Measurements from ENCODE around the gene CBLN4.

CBLN4 gene

DNA sequence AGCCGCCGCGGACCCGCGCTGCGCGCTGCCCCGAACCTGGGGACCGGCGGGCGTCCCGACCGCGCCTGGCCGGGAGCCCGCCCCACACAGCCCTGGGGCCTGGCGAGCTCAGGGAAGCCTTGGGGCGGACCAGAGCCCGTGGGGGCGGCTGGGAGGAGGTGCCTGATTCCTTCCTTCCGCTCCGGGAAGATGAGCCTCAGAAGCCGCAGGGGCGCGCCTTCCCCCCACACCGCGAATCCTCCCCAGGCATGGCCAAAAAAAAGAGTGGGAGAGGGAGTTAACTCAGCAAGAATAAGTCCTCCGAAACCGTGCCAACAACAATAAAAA, at the start of gene CBLN4:
Gene CBLN4 (minus strand): TSS at position 131 of the 327 bp plus-strand sequence. CDS start 1,348 bp downstream, outside the sequence.
- no peak for DNase-seq

DNA sequence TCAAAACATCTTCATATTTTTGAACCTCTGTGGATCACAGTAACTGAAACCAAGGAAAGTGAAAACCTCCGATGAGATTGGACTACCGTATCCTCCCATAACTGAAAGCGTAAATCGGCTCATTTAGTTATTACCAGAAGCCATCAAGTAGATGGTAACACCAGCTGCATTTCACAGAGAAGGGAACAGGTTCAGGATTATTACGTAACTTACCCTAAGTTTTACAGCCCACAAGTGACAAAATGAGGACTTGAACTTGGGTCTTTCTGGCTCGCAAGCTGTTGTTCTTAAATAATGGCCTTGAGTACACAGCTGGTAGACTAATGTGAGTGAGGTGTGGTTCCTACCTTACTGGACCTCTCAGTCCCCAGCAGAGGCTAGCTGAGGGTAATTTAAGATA, 37.9 kb upstream of the CBLN4 start:
- DNase-seq, result no peak

DNA sequence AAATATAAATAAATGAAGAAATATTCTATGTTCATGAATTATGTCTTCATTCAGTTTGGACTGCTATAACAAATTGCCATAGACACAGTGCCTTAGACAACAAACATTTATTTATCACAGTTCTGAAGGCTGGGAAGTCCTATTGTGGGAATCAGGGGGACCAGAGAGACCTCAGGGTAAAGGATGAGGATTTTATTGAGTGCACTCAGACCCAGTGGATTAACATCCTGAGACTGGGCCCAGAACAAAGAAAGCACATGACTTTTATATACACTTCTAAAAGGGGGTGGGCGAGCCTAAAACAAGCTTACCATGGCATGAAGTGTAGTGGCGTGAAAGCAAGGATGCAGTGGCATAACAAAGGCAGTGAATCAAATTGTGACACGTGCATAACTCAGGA, 26.9 kb upstream of the CBLN4 start:
- no peak for DNase-seq

DNA sequence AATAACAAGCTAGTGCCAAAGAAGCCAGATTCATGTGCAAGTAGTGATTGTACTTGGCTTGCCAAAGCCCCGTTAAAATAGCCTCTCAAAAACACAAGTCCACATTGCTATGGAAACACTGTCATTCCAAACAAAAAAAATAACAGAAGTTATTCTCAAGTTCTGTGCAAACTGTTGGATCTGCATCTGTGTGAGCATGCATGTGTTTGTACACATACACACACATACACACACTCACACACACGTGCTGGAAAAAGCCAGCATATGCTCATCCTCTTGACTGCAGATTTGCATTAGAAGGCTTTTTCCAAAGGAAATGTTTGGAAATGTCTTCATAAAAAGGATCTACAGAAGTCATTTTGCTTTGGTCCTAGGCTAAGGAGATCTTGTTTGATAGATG, 13.4 kb upstream of the CBLN4 start:
- no peak for DNase-seq

DNA sequence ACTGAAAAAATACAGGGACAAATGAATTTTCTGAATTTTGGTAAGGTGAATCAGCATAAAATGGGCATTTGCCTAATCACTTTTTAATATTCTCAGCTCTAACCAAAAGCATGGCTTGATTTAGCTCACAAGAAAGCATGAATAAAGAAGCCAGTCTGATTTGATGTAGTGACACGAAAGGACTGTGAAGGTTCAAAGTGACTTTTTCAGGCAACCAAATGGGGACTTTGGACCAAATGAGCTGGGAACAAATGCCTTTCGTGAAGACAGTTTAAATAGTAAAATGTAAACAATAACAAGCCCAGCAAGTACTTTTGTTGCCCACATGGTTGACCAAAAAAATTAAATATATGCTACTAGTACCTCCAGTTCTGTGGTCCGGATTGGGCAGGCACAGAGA, 12.9 kb upstream of the CBLN4 start:
- no peak for DNase-seq

DNA sequence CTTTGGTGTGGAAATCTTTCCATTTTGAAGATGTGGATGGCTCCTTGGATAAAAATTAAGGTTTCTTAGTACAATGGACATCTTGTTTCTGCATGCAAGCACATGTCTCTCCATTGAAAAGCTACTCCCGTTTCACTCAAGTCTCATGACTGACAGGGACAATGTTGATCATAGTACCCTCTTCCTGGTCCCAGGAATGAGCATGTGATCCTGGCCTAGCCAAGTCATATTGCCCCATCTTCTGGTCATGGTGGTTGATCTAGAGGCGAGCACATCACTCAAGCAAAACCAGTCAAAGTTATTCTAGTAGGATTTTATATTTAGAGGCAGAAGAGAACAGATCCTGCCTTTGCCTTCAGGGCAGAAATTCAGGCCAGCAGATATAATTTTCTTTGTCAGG, 12.2 kb upstream of the CBLN4 start:
- DNase-seq, result no peak

DNA sequence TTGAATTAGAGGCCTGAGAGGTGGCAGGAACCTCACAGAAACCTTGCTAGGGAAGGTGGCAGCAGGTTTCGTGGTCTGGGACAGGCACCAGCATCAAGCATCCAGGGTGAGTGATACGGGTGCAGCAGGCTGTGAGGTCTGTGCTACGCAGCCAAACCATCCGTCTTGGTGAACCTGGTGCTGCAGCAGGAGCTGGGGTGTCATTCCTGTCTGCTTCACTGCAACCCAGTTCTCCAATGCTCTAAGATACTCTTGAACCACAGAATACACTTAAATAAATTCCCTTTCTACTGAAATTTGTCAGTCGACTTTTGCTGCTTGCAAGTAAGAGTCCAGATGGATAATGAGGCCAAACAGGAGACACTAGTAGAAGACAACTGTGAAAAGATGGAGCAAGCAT, 9.7 kb upstream of the CBLN4 start:
- no peak for DNase-seq

DNA sequence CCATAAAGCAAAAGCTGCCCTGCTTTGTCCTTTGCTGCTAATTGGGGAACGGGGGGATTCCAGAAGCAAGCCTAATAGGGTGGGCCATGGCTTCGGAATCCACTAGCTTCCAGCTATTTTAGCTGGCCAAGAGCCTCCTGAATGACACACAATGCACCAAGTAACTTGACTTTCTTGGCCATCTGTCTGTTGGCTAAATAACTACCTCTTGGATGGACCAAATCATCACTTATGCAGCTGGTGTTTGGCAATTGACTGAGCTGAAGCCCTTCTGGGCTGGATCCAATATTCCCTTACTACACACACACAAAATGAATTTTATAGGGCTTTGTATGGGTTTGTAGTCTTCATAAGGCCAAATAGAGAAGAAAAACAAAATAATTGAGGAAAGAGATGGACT, 8.8 kb upstream of the CBLN4 start:
- no peak for DNase-seq

DNA sequence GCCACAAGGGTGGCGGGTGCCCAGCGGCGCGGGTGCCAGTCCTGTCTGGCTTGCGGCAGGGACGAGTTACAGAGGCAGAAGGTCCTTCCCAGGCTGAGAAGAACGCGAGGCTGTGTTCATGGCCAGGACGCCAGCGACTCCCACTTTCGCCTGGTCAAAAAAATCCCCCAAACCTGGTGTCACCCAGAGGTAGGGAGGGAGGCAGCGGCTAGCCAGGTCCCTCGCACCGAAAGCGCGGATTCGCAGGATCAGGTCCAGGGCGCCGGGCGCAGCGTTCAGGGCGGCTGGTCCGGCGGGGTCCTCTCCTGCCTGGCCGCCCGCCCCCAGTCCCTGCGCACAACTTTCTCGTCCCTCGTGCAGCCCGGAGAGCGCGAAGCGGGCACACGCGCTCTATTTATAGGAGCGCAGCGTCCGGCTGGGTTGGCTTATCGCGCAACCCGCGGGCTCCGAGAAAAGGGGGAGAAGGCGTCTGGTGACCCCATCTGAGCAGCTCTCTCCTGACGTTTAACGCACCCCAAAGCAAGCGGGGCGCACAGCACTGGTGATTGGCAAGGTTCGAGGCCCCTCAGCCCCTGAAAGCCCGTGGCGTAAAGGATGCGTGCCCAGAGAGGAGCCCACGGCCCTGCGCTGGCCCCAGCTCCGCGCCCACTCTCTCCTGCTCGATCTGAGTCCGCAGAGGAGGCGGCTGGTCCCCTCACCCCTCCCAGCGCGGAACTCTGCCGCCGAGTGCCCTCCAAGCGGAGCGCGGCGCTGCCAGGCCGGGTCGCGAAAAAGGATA, 519 bp downstream of the CBLN4 start:
- DNase-seq, result no peak

DNA sequence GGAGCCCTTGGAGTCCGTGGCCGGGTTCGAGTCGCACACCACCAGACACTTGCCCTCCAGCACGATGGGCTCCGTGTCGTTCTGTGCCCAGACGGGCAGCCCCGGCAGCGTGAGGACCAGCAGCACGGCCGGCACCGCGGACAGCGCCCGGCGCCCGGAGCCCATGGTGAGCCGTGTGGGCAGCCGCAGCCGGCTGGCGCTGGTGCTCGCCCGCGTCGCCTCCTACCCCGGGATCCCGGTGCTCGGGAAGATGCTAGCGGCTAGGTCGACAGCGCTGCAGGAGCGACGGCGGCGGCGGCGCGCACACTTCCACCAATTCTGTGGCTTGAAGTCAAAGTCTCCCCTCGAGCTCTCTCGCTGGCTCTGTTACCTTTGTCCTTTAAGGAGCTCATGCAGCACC, 1.3 kb downstream of the CBLN4 start:
- no peak for DNase-seq

DNA sequence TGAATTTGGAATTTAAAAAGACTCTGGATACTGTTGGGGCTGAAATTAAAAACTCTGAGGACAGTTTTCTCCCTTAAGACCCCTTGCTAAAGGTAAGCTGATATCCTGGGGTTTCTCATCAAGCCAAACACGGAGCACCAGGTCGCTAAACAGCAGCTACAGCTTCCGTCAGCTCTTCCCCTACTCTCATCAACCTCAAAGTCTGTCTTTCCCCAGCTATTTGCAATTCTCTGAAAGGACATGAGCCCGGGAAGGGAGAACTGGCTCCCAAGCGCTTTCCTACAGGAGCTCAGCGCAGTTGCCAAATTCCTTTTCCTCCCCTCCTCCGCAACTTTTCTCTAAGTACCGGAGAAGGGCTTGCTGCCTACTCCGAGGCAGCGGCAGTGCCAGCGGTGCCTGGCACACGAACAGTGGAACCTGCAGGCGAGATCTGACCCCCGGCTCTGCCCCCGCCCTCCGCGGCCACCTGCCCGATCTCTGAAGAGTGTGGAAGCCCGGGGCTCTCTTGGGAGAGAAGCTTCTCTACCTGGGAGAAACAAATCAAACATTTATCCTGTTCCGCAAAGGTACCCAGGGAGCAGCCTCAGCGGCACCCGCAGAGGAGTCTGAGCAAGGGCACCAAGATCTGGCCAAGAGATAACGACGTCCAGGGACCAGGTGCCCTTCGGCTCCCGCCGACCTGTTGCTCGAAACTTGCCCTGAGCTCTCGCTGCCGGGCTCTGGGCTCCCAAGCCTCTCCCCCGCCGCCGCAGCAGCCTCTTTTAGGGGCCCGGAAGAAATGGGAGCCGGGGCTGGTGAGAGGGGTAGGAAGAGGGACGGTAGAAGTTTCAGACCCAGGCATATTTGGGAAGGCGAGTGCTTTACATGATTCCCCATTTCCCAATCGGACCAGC, 2.2 kb downstream of the CBLN4 start:
- no peak for DNase-seq

DNA sequence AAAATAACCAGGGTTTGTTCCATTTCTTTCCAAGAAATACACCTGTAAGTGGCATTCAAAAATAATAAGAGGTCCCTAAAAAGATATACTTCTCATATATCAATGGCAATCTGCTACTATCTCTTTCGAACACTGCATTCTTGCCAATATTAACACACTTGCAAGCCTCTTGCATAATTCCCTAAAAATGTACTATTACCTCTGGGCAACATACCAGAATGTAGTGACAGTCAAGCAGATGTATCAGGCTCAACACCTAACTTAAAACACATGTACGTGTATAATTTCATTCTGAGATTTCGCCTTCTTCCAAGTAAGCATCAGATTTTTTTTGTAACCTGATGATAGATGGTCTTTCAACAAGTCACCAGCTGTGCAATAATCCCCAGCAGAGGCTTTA, 3.4 kb downstream of the CBLN4 start:
- no peak for DNase-seq

DNA sequence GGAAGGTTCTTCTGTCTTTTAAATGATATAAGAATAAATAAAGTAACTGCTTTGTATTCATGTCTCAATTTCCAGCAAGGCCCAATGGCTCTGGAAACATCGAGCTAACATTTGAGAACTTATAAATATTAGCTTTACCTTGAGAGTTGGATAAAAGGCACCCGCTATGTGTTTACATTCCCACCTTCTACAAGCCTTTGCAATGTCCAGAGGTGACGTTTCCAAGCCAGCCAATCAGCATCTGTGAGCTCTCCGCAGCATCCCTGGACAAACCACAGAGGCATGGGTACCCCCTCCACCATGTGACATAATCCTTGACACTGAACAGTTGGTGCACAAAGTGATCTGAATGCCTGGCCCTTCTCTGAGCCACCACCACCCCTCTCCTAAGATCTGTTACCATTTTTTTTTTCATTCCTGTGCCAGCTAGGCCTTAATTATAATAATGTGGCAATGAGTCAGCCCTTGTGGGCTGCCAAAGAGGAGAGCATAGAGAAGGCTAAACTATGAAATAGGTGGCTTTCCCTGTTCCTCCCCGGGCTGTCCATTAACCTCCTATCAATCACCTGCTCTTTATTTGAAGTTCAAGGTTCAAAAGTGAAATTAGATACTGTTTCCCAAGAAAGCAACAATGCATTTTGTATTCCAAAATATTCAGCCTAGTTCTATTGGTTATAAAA, 4.1 kb downstream of the CBLN4 start:
- DNase-seq, result no peak

DNA sequence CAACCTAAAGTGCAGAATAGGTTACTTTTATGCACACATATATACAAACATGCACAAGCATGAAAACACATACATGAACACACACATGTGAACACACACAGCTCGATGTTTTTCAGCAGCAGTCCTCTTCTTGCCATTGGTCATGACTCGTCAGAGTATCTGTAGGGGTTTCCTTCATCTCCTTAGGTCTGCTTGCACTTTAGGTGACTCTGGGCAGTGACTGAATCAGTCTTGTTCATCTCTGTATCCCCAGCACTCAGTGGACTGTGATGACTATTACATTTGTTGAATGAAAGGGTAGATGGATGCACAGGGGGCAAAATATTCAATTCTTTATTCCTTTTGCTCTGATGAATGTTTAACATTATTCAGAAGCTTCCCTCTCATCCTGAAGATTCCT, 26.8 kb downstream of the CBLN4 start:
- DNase-seq, result no peak

DNA sequence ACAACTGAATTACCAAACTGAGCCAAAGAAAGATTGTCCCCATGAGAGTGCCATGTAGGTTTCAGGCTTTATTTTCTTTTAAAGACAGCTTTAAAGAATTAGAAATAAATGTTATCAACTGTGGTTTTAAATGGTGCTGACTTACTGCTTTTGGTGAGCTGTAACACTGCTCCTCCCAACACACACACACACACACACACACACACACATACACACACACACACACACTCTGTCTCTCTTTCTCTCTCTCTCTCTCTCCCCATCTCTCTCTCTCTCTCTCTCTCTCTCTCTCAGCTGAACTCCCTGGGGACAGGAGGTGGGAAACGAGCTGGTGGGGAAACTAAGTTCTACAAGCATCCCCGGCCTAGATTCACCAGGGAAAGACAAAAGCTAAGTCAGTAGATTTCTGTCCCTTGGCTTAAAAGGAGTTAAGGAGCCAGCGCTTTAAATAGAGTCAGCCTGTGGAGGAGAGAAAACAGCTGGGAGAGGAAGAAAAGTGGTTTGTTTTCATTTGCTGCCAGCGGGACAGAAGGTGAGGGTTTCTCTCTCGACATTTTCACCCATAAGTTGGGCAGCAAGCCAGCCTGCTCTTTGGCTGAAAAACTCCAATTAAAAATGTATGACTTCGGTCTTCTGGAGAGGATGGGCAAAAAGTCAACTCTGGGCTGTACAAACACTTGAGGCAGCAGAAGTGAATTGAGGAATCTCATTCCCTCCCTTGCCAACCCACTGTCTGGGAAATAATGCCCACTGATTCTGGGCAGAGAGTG, 27.4 kb downstream of the CBLN4 start:
- DNase-seq, result no peak

DNA sequence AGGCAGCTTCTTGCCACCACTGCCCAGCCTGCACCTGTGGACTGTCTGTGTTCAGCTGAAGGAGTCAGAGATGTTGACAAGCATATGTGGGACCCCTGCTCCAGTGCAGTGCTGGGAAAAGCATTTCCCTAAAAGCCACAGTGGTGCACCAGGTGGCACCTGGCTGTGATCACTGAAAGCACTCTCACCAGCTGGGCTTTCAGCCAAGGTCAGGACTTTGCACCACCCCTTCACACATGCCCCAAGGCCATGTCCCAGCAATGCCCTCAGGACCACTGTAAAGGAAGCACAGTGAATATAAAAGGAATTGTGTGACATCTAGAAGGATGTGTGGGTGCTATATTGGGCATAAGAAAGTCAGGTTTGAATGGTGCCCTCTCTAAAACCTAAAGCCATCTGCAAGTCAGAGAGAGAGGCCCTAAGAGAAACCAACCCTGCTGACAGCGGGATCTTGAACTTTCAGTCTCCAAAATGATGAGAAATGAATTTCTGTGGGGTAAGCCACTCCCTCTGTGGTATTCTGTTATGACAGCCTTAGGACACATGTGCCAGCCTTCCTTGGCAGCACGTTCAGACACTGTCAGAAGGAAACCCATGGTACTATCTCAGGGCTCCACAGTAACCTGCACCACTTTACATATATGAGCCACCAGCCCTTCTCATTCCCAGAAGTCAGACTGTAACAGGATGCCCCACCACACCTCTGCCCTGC, 30.7 kb downstream of the CBLN4 start:
- no peak for DNase-seq

DNA sequence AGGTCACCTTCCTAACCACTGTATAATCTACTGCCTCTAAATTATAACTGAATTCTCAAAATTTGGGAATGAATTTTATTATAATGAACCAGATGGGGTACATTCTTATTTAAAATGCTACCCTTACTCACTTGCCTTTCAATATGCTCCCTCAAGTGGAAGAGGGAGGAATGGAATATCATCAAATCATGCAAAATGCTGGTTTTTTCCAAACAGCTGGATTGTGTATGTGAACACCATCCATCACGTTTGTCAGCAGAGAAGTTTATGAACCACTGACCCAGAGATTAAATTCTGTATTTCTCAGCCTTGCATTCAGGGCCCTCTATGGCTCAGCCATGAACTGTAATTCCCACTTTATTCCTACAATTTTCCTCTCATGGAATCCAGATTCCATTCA, 40.5 kb downstream of the CBLN4 start:
- DNase-seq, result no peak

DNA sequence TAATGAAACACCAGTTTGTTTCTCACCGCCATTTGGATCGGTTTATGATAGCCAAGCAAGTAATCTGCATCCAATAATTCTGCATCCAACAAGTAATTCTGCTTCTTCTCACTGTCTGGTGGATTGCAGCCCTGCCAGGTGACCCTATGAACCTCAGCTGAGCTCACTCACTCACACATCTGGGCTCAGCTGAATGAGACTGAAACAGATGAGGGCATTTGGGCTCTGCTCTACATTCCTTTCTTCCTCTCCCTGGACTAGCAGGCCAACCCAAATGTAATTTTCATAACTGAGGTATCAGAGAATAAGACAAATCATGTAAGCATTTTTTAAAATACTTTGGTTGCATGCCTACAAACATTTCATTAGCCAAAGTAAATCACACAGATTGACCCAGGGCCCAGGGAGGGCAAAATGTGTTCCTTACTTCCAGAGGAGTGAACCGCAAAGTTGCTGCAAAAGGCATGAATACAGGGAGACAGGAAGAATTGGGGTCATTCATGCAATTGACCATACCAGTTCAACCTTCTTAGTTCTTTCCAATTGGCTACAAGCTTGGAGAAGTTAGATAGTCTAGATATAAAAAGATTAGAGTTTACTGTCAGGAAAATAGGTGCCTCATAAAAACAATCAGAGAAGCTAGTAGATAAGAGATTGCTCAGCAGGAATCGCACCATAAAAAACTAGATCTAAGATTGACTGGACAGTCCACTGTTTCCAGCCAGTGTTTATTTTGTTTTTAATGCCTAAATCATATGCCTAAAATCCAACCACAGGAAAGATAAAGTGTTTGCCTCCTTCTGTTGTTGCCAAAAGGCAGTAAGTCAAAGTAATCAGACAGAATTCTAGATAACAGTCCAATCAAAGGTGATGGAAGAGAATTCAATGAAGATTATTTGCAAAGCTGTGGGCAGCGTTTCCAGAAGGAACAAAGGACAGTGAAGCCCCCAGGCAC, 43.7 kb downstream of the CBLN4 start:
- DNase-seq, result no peak

DNA sequence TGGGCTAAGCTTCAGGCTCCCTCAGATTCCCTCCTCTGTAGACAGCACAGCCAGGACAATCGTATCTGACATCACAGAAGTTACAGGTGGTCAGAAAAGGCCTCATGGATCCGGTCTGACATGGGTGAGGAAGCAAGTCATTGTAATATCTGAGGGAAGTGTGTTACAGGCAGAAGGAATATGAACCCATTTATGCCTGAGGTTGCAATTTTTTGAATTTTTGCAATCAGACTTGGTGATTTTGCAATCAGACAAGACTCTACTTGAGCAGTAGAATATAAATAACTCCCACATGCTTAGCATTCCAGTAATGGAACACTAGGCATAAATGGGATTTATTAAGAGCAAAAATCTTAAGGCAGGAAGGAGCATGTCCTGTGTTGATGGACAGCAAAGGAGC, 52.1 kb downstream of the CBLN4 start:
- DNase-seq, result no peak

DNA sequence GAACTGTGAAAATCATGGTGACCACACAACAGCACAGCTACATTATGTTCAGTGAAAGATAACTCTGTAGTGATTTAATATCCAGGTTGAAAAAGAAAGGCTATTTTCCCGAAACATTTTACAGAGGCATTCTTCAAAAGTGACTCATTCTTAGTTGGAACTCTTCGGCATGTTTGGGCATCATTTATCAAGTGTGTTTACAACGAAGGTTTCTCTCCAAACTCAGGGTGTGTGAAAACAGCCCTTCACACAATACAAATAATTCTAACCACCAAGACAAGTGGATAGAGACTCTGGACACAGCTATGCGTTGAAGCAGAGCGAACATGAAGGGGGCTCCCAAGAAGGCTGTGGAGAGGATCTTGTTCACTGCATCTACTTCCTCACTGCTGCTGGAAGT, 57.6 kb downstream of the CBLN4 start:
- DNase-seq, result no peak

Data from activated CD4-positive, alpha-beta T cell treated with anti-CD3 and anti-CD28 coated beads for 1 hour (primary cell).